ENCODE data around the gene RLF.

RLF gene

DNA sequence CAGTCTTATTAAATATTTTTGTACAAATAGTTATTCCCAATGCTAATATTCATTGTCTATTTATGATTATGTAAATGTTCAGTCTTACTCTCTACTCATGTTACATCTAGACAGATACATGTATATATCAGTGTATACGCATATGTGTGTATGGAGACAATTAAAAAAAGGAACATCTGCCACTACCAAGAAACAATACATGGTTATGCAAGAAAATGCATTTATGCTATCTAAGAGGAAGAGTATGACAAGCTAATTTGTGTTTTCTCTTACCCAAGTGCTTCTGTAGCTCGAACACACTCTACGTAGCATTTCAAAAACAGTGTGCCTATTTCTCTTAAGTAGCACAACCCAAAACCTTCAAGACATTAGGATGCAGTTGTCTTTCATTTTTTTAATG, 6.1 kb upstream of the RLF start:
- no peak overlapping the region for H3K4me3 ChIP-seq (ENCODE audit: low read depth, low read length)
- TF ChIP-seq CTCF (IDR thresholded peaks at IDR 0.05; ENCODE audit: low read depth, low read length), result no peak

- TF ChIP-seq CTCF (IDR thresholded peaks at IDR 0.05; ENCODE audit: low read depth, low read length), result no peak
- H3K4me3 ChIP-seq (ENCODE audit: low read depth, low read length), result no peak overlapping the region
These were observed 5.3 kb upstream of the RLF start for GRCh38 chr1:40155910-40156309.

- no peak for TF ChIP-seq CTCF (IDR thresholded peaks at IDR 0.05; ENCODE audit: low read depth, low read length)
These were observed 422 bp upstream of the RLF start for GRCh38 chr1:40160806-40161124.

DNA sequence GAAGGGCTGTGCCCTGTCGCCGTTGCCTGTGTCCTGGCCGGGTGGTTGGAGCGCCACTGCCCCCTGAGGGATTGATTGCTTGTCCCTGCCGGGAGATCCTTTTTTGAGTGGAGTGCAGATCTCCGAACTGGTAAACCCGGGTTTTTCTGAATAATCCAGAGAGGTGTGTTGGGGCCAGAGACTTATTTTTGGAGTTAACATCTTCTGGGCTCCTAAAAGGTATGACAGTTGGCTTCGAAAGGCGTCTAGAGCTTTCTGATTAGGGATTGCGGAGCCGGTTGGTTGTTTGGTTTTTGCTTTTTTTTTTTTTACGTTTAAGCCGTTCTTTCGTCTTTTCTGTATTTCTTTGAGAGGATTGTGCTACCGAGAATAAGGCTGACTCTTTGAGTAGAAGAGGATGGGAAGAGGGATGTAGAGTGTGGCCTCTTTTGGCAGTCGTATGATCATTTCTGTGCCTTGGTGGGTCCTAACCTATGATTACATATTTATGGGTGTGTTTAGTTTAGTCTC, 756 bp downstream of the RLF start:
- no peak for TF ChIP-seq CTCF (IDR thresholded peaks at IDR 0.05; ENCODE audit: low read depth, low read length)
- H3K4me3 ChIP-seq (ENCODE audit: low read depth, low read length), result peak overlapping the region; percentile 96

More at GRCh38 chr1:40160806-40161124, 422 bp upstream of the RLF start:
- H3K4me3 ChIP-seq (ENCODE audit: low read depth, low read length), result peak overlapping the region; percentile 96

DNA sequence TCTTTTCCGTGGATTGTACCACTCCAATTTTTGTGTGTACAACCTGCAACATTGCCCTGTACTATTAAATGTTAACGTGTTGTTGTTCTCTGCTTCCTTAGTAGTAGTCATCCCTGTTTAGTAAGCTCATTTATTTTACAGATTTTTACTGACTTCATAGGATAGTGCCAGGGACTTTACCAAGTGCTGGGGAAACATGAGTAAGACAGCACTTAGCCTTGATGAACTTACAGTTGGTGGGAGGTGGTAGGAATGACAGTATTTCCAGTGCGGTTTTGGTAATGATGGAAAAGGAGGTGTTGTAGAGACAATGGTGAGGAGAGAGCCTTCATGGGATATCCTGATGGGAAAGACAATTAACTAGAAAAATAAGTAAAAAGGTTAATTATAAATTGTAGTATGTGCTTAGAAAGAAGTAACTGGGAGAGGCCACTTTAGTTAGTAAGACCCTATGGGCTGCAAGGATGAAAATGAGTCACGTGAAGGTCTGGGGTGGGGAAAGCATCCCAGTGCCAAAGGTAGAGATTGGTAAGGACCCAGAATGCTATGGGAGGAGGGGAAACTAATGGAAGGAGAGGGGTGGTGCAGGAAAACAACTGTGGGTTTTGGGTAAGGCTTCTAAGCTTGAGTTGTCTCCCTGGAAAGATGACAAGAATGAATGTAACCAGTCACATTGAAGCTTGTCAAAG, 1.7 kb downstream of the RLF start:
- no peak for TF ChIP-seq CTCF (IDR thresholded peaks at IDR 0.05; ENCODE audit: low read depth, low read length)
- H3K4me3 ChIP-seq (ENCODE audit: low read depth, low read length), result peak overlapping the region; percentile 96

DNA sequence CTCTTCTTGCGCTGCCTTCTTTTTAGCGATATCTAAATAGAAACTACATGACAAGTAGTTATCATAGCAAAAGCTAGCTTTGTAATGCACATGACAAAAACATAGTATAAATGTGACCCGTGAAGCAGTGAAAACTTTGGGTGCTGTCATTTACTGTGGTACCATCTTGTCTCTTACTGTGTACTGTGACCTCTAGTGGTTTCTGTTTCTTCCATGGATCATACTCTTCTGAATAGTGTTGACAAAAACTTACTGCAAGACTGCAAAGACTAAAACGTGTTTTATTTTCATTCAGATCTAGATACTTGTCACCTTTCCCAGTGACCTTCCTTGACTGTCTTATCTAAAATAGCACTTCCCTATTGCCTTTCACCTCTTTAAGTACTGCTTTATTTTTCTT, 6.1 kb downstream of the RLF start:
- TF ChIP-seq CTCF (IDR thresholded peaks at IDR 0.05; ENCODE audit: low read depth, low read length), result no peak
- H3K4me3 ChIP-seq (ENCODE audit: low read depth, low read length), result no peak overlapping the region

DNA sequence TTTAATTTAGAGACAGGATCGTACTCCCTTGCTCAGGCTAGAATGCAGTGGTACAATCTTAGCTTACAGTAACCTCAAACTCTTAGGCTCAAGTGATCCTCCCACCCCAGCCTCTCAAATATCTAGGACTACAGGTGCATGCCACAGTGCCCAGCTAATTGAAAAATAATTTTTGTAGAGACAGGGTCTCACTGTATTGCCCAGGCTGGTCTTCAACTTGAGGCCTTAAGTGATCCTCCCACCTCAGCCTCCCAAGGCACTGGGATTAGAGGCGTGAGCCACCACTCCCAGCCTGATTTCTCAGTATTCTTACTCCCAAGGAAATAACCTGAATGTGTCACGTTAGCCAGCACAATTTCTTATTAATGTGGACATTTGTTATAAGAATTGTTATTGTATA, 9.8 kb downstream of the RLF start:
- no peak overlapping the region for H3K4me3 ChIP-seq (ENCODE audit: low read depth, low read length)
- no peak for TF ChIP-seq CTCF (IDR thresholded peaks at IDR 0.05; ENCODE audit: low read depth, low read length)
